HCT116 (cell line): ENCODE data around the gene ADCY1. TPM values are rescaled to one million over a fixed set of nuclear protein-coding genes. Genes with fewer than 3 reads are reported as not detected.

ENCODE experiments used
- ATAC-seq: fragments of 200-7000 bp; cut with Tn5 transposase; 2 replicates; pipeline ENCODE4 v1.9.1; 2020; ENCODE audit warnings: mild to moderate bottlenecking, moderate library complexity
- BruUV-seq: library from RNA; stranded (reverse); fragments of 400-500 nt; replicated peaks from 2 replicates; lab custom pipeline; 2021; lab: Mats Ljungman, UMichigan
- CTCF ChIA-PET: fragments of 300-600 bp; sonication (Branson Sonifier 250); formaldehyde crosslinking; loops from one replicate; lab custom pipeline; 2021; ENCODE audit warnings: antibody characterized with exemption; lab: Charles Lee
- POLR2A ChIA-PET: fragments of 300-600, 350-600 bp; sonication (Branson Sonifier 250); formaldehyde crosslinking; loops from one replicate; lab custom pipeline; 2021; ENCODE audit warnings: antibody characterized with exemption; lab: Charles Lee
- RAD21 ChIA-PET, 2 experiments: fragments of 300-600 bp; sonication (Branson Sonifier 250); formaldehyde crosslinking; loops; one replicate each; lab custom pipeline; 2023; ENCODE audit warnings: low total read pairs in 2 of 2; ENCODE audit not compliant: uncharacterized antibody in 2 of 2, unreplicated experiment in 2 of 2, low non-redundant PET in 1 of 2; lab: Charles Lee
- DNase-seq: peaks from one replicate; pipeline ENCODE4 v3.0.0-alpha.2; 2010; ENCODE audit warnings: low read depth, low spot score
- H2AFZ ChIP-seq: fragments of 200-600 bp; shearing (Covaris generic), sonication (generic); 2 replicates; pipeline ENCODE4 v1.6.1; 2017; ENCODE audit warnings: low read depth, mixed run types, mixed read lengths, antibody characterized with exemption, low read length; ENCODE audit not compliant: poor library complexity, severe bottlenecking
- H3K27ac ChIP-seq: 2 replicates; pipeline ENCODE4 v1.5.1; 2012; ENCODE audit warnings: low read depth, low read length
- H3K27me3 ChIP-seq: fragments of 200-600 bp; sonication (generic); 2 replicates; pipeline ENCODE4 v1.6.1; 2016; ENCODE audit warnings: mixed run types, low read length, mixed read lengths; ENCODE audit not compliant: insufficient read depth
- H3K36me3 ChIP-seq, 2 experiments: fragments of 200-500 bp in 1 of 2; fragments of 200-600 bp in 1 of 2; sonication (Bioruptor generic) in 1 of 2; sonication (generic) in 1 of 2; 2 replicates each; pipeline versions ENCODE4 v1.5.1 to v1.6.1; 2014 to 2016; ENCODE audit warnings: low read length in 2 of 2, inconsistent platforms in 1 of 2, mixed read lengths in 1 of 2, mixed run types in 1 of 2; ENCODE audit not compliant: insufficient read depth in 2 of 2, control insufficient read depth in 1 of 2
- H3K4me1 ChIP-seq, 2 experiments: fragments of 200-600 bp in 1 of 2; sonication (generic) in 1 of 2; 2 replicates each; pipeline versions ENCODE4 v1.5.1 to v1.6.1; 2012 to 2017; ENCODE audit warnings: low read length in 2 of 2, inconsistent platforms in 1 of 2, mild to moderate bottlenecking in 1 of 2, mixed read lengths in 1 of 2, mixed run types in 1 of 2, moderate library complexity in 1 of 2; ENCODE audit not compliant: insufficient read depth in 2 of 2, control insufficient read depth in 1 of 2
- H3K4me2 ChIP-seq: fragments of 200-600 bp; sonication (generic); 2 replicates; pipeline ENCODE4 v1.6.1; 2017; ENCODE audit warnings: mixed run types, low read length, mixed read lengths
- H3K4me3 ChIP-seq, 2 experiments: fragments of 200-600 bp in 1 of 2; sonication (generic) in 1 of 2; replicated peaks in 1 of 2; 2 replicates each; pipeline ENCODE4 v1.5.1; 2011 to 2016; ENCODE audit warnings: low read length in 2 of 2, control low read depth in 1 of 2, low read depth in 1 of 2, mild to moderate bottlenecking in 1 of 2, mixed read lengths in 1 of 2, mixed run types in 1 of 2
- H3K79me2 ChIP-seq: fragments of 200-600 bp; sonication (generic); 2 replicates; pipeline ENCODE4 v1.6.1; 2017; ENCODE audit warnings: mild to moderate bottlenecking, mixed run types, low read length, moderate library complexity, mixed read lengths; ENCODE audit not compliant: insufficient read depth
- H3K9ac ChIP-seq: fragments of 200-600 bp; sonication (generic); 2 replicates; pipeline ENCODE4 v1.6.1; 2016; ENCODE audit warnings: low read length, mixed read lengths
- H3K9me2 ChIP-seq: fragments of 200-600 bp; sonication (generic), shearing (Covaris generic); 2 replicates; pipeline ENCODE4 v1.6.1; 2017; ENCODE audit warnings: mixed run types, mild to moderate bottlenecking, moderate library complexity; ENCODE audit not compliant: insufficient read depth
- H3K9me3 ChIP-seq, 2 experiments: fragments of 200-500 bp in 1 of 2; fragments of 200-600 bp in 1 of 2; sonication (Bioruptor generic) in 1 of 2; sonication (generic) in 1 of 2; 2 replicates each; pipeline ENCODE4 v1.6.1; 2014 to 2017; ENCODE audit warnings: low read length in 2 of 2, mixed read lengths in 2 of 2, inconsistent platforms in 1 of 2, low read depth in 1 of 2, mild to moderate bottlenecking in 1 of 2, mixed run types in 1 of 2, moderate library complexity in 1 of 2; ENCODE audit not compliant: control insufficient read depth in 1 of 2, insufficient read depth in 1 of 2
- H4K20me1 ChIP-seq: fragments of 200-600 bp; sonication (generic), shearing (Covaris generic); 2 replicates; pipeline ENCODE4 v1.6.1; 2017; ENCODE audit warnings: mixed run types, mild to moderate bottlenecking, moderate library complexity; ENCODE audit not compliant: insufficient read depth
- CBX3 ChIP-seq: IDR thresholded peaks from 2 replicates; pipeline ENCODE4 v1.6.1; 2012; ENCODE audit warnings: low read depth
- CEBPB ChIP-seq: IDR thresholded peaks from 2 replicates; pipeline ENCODE4 v1.6.1; 2012; ENCODE audit warnings: low read depth
- EZH2 ChIP-seq: fragments of 200-600 bp; sonication (generic); IDR thresholded peaks from 2 replicates; pipeline ENCODE4 v1.6.1; 2017; ENCODE audit warnings: antibody characterized with exemption, mixed run types
- FOSL1 ChIP-seq: IDR thresholded peaks from 2 replicates; pipeline ENCODE4 v1.6.1; 2012; ENCODE audit warnings: low read depth
- POLR2A ChIP-seq: IDR thresholded peaks from 2 replicates; pipeline ENCODE4 v1.7.0; 2011; ENCODE audit warnings: borderline replicate concordance; ENCODE audit not compliant: insufficient read depth, insufficient read length; ENCODE audit errors: extremely low read depth
- POLR2AphosphoS5 ChIP-seq: IDR thresholded peaks from 2 replicates; pipeline ENCODE4 v1.6.1; 2011; ENCODE audit warnings: mild to moderate bottlenecking, low read depth, low read length, moderate library complexity
- RAD21 ChIP-seq: IDR thresholded peaks from 2 replicates; pipeline ENCODE4 v1.6.1; 2012; ENCODE audit warnings: low read depth, mild to moderate bottlenecking
- REST ChIP-seq: IDR thresholded peaks from 2 replicates; pipeline ENCODE4 v1.6.1; 2012; ENCODE audit warnings: low read depth
- SIN3A ChIP-seq: IDR thresholded peaks from 2 replicates; pipeline ENCODE4 v1.6.1; 2012; ENCODE audit warnings: low read depth
- SP1 ChIP-seq: IDR thresholded peaks from 2 replicates; pipeline ENCODE4 v1.6.1; 2012; ENCODE audit warnings: low read depth
- SRF ChIP-seq: IDR thresholded peaks from 2 replicates; pipeline ENCODE4 v1.6.1; 2012; ENCODE audit warnings: low read depth
- TCF7L2 ChIP-seq: IDR thresholded peaks from 2 replicates; pipeline ENCODE4 v1.7.0; 2011; ENCODE audit warnings: borderline replicate concordance, inconsistent platforms; ENCODE audit not compliant: insufficient read depth, insufficient read length; ENCODE audit errors: extremely low read depth
- YY1 ChIP-seq: IDR thresholded peaks from 2 replicates; pipeline ENCODE4 v1.6.1; 2011; ENCODE audit warnings: low read length, low read depth, moderate library complexity, mild to moderate bottlenecking; ENCODE audit not compliant: insufficient replicate concordance; ENCODE audit errors: extremely low read depth
- intact Hi-C: fragments of 100-400 bp; cut with micrococcal nuclease; formaldehyde crosslinking; loops from 2 replicates; pipeline ENCODE4 v1.10.0; 2022
- total RNA-seq: library from RNA; stranded (reverse); gene quantifications from one replicate; pipeline ENCODE4 v1.2.1, GENCODE V29; 2021; ENCODE audit not compliant: unreplicated experiment
- TF ChIP-seq, protein P1 (sequence below): IDR thresholded peaks from 2 replicates; pipeline ENCODE4 v1.6.1; 2012
- TF ChIP-seq, protein P2 (sequence below), 3 experiments: fragments of 200-600 bp in 1 of 3; sonication (generic) in 1 of 3; IDR thresholded peaks in 2 of 3; conservative IDR thresholded peaks in 1 of 3; 2 replicates each; pipeline ENCODE4 v1.5.1; 2012 to 2017; ENCODE audit warnings: low read depth in 2 of 3, low read length in 2 of 3, antibody characterized with exemption in 1 of 3, borderline replicate concordance in 1 of 3, control low read depth in 1 of 3, mild to moderate bottlenecking in 1 of 3, mixed read lengths in 1 of 3, mixed run types in 1 of 3, moderate library complexity in 1 of 3; ENCODE audit not compliant: insufficient read depth in 1 of 3

ADCY1 gene
- total RNA-seq, 1 experiment from 2014 or later, result 0.05 TPM

GRCh38 chr7:45658716-45659495 is 84.7 kb downstream of the ADCY1 start:
- CTCF ChIA-PET, result no interaction called here
- Histone ChIP-seq H2AFZ (no peak overlapping the region), H3K36me3 (no peaks in the 10 kb centered on the region), H3K4me3 (no peak overlapping the region), H3K9me3 (no peaks in the 10 kb centered on the region), H3K9me2 (no peaks in the 10 kb centered on the region), H3K27ac (no peak overlapping the region), H3K27me3 (no peaks in the 10 kb centered on the region), H3K4me2 (no peak overlapping the region), H3K9ac (no peak overlapping the region), H3K79me2 (no peaks in the 10 kb centered on the region), H4K20me1 (no peaks in the 10 kb centered on the region), H3K4me1 (no peaks in the 10 kb centered on the region)
- TF ChIP-seq CBX3 (no peak), CEBPB (no peak), RAD21 (no peak), FOSL1 (no peak), YY1 (no peak), POLR2A (no peak), SP1 (no peak), REST (no peak), EZH2 (no peak), SRF (no peak), SIN3A (no peak), POLR2AphosphoS5 (no peak), TCF7L2 (no peak)
- TF ChIP-seq, protein P1, sequence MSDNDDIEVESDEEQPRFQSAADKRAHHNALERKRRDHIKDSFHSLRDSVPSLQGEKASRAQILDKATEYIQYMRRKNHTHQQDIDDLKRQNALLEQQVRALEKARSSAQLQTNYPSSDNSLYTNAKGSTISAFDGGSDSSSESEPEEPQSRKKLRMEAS, result no peak
- TF ChIP-seq, protein P2, sequence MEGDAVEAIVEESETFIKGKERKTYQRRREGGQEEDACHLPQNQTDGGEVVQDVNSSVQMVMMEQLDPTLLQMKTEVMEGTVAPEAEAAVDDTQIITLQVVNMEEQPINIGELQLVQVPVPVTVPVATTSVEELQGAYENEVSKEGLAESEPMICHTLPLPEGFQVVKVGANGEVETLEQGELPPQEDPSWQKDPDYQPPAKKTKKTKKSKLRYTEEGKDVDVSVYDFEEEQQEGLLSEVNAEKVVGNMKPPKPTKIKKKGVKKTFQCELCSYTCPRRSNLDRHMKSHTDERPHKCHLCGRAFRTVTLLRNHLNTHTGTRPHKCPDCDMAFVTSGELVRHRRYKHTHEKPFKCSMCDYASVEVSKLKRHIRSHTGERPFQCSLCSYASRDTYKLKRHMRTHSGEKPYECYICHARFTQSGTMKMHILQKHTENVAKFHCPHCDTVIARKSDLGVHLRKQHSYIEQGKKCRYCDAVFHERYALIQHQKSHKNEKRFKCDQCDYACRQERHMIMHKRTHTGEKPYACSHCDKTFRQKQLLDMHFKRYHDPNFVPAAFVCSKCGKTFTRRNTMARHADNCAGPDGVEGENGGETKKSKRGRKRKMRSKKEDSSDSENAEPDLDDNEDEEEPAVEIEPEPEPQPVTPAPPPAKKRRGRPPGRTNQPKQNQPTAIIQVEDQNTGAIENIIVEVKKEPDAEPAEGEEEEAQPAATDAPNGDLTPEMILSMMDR (IDR thresholded peaks at IDR 0.05 in 2 of 3, conservative IDR thresholded peaks at IDR 0.05 in 1 of 3; ENCODE audit: borderline replicate concordance in 1 of 3, insufficient read depth in 1 of 3, low read depth in 2 of 3, low read length in 2 of 3), result no peak
- BruUV-seq, result no TSS peak
- RAD21 ChIA-PET, result no interaction called here
- DNase-seq, result no peak
- ATAC-seq, result no peak
- POLR2A ChIA-PET, result no interaction called here
- intact Hi-C loops, result no loop called here
